Measurements from ENCODE around the gene RNASE8. TPM values are rescaled to one million over a fixed set of nuclear protein-coding genes. Genes with fewer than 3 reads are reported as not detected.

Gene RNASE8
- total and polyA plus RNA-seq, 3 experiments from 2014 or later, result not detected

DNA sequence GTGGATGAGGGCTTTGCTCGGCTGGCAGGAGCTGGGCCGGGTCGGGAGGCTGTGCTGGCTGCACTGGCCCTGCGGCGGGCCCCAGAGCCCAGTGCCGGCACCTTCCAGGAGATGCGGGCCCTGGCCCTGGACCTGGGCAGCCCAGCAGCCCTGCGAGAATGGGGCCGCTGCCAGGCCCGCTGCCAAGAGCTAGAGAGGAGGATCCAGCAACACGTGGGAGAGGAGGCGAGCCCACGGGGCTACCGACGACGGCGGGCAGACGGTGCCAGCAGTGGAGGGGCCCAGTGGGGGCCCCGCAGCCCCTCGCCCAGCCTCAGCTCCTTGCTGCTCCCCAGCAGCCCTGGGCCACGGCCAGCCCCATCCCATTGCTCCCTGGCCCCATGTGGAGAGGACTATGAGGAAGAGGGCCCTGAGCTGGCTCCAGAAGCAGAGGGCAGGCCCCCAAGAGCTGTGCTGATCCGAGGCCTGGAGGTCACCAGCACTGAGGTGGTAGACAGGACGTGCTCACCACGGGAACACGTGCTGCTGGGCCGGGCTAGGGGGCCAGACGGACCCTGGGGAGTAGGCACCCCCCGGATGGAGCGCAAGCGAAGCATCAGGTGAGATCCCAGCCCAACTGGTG lies 24.0 kb downstream of the RNASE8 start:
- Histone ChIP-seq H3K9me3 (ENCODE audit: low read length) (no peaks in the 10 kb centered on the region), H3K4me1 (ENCODE audit: insufficient read depth, low read length) (peaks cover under 1% of the 10 kb centered on the region), H3K27ac (ENCODE audit: low read depth, low read length) (no peak overlapping the region), H3K36me3 (ENCODE audit: insufficient read depth, low read length) (no peaks in the 10 kb centered on the region), H3K27me3 (ENCODE audit: insufficient read depth, low read length, poor library complexity, severe bottlenecking) (no peaks in the 10 kb centered on the region), H3K4me3 (ENCODE audit: low read length) (no peak overlapping the region)
- ChIA-PET CTCF (interaction anchor here (1.5 to 3.7 kb wide), 3 partner anchors 11 to 67 kb away, joined by 6 to 15 read pairs (median 8); no protein-coding TSS in a partner anchor), POLR2A (no interaction called here)
- no peaks in the 10 kb centered on the region for H3K9me3 Mint-ChIP-seq
- H3K4me3 Mint-ChIP-seq, result no peak overlapping the region
- H3K4me1 Mint-ChIP-seq, result peaks cover 3 to 8% (median 4%) of the 10 kb centered on the region in 3 donors
- peaks cover 3 to 8% of the 10 kb centered on the region in 2 donors for H3K27me3 Mint-ChIP-seq
- no peak for DNase-seq
- no peak overlapping the region for H3K27ac Mint-ChIP-seq
- H3K36me3 Mint-ChIP-seq, result no peaks in the 10 kb centered on the region

DNA sequence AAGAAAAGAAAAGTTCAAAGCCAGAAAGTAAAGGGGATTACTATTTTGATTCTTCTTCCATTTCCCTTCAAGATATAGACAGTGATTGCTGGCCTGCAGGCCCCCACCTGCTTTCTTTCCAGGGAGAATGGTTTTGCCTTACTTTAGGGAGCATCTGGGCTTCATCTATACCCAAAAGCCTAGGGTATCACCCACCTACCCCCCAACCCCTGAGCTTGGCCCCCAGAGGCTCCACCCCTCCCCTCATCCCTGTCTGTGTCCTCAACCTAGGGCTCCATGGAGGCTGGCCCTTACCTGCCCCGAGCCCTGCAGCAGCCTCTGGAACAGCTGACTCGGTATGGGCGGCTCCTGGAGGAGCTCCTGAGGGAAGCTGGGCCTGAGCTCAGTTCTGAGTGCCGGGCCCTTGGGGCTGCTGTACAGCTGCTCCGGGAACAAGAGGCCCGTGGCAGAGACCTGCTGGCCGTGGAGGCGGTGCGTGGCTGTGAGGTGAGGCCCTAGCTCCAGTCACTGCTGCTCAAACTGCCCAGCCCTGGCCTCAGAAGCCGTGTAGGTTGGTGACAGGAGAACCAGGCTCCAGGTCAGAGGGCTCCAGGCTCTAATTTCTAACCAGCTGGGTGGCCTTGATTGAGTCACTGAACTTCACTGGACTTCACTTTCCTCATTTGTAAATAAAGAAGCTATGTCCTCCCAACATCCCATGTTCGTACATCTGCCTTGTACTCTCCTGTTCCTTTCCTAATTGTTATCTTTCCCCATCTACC lies 26.1 kb downstream of the RNASE8 start:
- no peak overlapping the region for H3K4me3 Mint-ChIP-seq
- H3K36me3 Mint-ChIP-seq, result no peaks in the 10 kb centered on the region
- H3K27me3 Mint-ChIP-seq, result peaks cover 3 to 8% of the 10 kb centered on the region in 2 donors
- Histone ChIP-seq H3K4me3 (ENCODE audit: low read length) (no peak overlapping the region), H3K4me1 (ENCODE audit: insufficient read depth, low read length) (peaks cover 18% of the 10 kb centered on the region), H3K36me3 (ENCODE audit: insufficient read depth, low read length) (no peaks in the 10 kb centered on the region), H3K27me3 (ENCODE audit: insufficient read depth, low read length, poor library complexity, severe bottlenecking) (no peaks in the 10 kb centered on the region), H3K27ac (ENCODE audit: low read depth, low read length) (no peak overlapping the region), H3K9me3 (ENCODE audit: low read length) (no peaks in the 10 kb centered on the region)
- H3K4me1 Mint-ChIP-seq, result peaks cover 17 to 24% (median 21%) of the 10 kb centered on the region in 3 donors
- CTCF ChIA-PET, result interaction anchor here (1.2 to 3.7 kb wide), 5 partner anchors 9 to 69 kb away, joined by 3 to 15 read pairs (median 9); no protein-coding TSS in a partner anchor
- POLR2A ChIA-PET, result interaction anchor here (0.8 kb wide), 1 partner anchor 12 kb away, joined by 3 read pairs; no protein-coding TSS in a partner anchor
- no peak for DNase-seq
- peak overlapping the region in 6 of 8 donors; percentile 17 to 82 (median 36) for H3K27ac Mint-ChIP-seq
- H3K9me3 Mint-ChIP-seq, result no peaks in the 10 kb centered on the region

DNA sequence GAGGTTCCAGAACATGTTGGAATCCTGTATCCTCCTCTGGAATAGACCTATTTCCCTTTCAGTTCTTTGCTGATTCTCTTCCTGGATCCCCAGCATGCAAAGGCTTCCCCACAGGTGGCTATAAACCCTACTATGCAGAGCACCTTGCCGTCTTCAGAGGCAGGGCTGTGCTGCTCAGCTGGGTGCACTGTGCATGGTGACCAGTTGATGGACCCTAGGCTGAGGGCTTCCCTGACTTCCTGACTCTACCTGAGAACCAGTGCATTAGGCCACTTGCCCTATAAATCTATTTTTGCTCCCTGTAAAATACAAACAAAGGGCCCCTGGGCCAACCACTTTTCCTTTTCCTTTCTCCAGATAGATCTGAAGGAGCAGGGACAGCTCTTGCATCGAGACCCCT lies 26.8 kb downstream of the RNASE8 start:
- Histone ChIP-seq H3K9me3 (ENCODE audit: low read length) (no peaks in the 10 kb centered on the region), H3K4me3 (ENCODE audit: low read length) (no peak overlapping the region), H3K27ac (ENCODE audit: low read depth, low read length) (no peak overlapping the region), H3K4me1 (ENCODE audit: insufficient read depth, low read length) (peaks cover 18% of the 10 kb centered on the region), H3K36me3 (ENCODE audit: insufficient read depth, low read length) (no peaks in the 10 kb centered on the region), H3K27me3 (ENCODE audit: insufficient read depth, low read length, poor library complexity, severe bottlenecking) (no peaks in the 10 kb centered on the region)
- H3K27me3 Mint-ChIP-seq, result peaks cover 3 to 8% of the 10 kb centered on the region in 2 donors
- H3K4me1 Mint-ChIP-seq, result peaks cover 19 to 29% (median 28%) of the 10 kb centered on the region in 3 donors
- H3K36me3 Mint-ChIP-seq, result no peaks in the 10 kb centered on the region
- ChIA-PET POLR2A (no interaction called here), CTCF (interaction anchor here (1.6 to 3.7 kb wide), 4 partner anchors 8 to 70 kb away, joined by 5 to 15 read pairs (median 10); no protein-coding TSS in a partner anchor)
- no peaks in the 10 kb centered on the region for H3K9me3 Mint-ChIP-seq
- no peak for DNase-seq
- peak overlapping the region in 6 of 8 donors; percentile 17 to 82 (median 36) for H3K27ac Mint-ChIP-seq
- no peak overlapping the region for H3K4me3 Mint-ChIP-seq

DNA sequence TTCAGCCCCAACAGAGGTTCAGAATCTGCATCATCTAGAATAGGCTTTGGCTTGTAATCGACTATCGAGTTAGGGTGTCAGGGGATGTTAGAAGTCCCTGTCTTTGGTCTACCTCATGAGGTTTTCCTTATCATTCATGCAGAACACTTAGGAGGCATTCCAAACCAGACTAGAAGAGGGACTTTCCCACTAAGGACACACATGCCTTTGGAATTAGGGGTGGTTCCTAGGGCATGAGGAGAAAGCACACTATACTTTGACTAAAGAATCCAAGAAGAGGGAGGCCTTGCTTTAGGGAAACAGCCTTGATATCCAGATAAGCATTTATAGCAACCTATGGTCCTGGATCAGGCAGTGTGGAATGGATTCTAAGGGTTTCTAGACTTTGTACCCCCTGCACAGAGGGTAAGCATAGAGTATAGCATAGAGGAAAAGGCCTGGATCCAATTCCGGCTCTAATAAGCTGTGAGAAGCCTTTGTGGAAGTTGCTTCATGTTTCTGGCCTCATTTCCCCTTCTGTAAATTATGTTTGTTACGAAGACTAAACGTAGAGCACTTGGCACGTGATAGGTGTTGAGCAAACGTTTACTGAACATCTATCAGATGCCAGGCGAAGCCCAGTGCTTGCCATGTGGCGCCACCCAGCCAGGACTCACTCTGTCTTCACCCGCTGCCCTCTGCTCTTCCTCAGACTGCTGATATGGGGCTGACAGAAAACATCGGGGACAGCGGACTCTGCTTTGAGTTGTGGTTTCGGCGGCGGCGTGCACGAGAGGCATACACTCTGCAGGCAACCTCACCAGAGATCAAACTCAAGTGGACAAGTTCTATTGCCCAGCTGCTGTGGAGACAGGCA lies 27.6 kb downstream of the RNASE8 start:
- H3K4me1 Mint-ChIP-seq, result peaks cover 19 to 29% (median 28%) of the 10 kb centered on the region in 3 donors
- Histone ChIP-seq H3K4me3 (ENCODE audit: low read length) (no peak overlapping the region), H3K36me3 (ENCODE audit: insufficient read depth, low read length) (no peaks in the 10 kb centered on the region), H3K4me1 (ENCODE audit: insufficient read depth, low read length) (peaks cover 18% of the 10 kb centered on the region), H3K27me3 (ENCODE audit: insufficient read depth, low read length, poor library complexity, severe bottlenecking) (no peaks in the 10 kb centered on the region), H3K27ac (ENCODE audit: low read depth, low read length) (no peak overlapping the region), H3K9me3 (ENCODE audit: low read length) (no peaks in the 10 kb centered on the region)
- ChIA-PET POLR2A (no interaction called here), CTCF (interaction anchor here (1.1 to 5.5 kb wide), 6 partner anchors 7 to 70 kb away, joined by 4 to 89 read pairs (median 12); partner anchors contain the start of genes ARHGEF40 and TMEM253)
- DNase-seq, result no peak
- H3K9me3 Mint-ChIP-seq, result no peaks in the 10 kb centered on the region
- H3K27me3 Mint-ChIP-seq, result peaks cover 3 to 4% of the 10 kb centered on the region in 2 donors
- peak overlapping the region in 7 of 8 donors; percentile 20 to 97 (median 65) for H3K27ac Mint-ChIP-seq
- no peaks in the 10 kb centered on the region for H3K36me3 Mint-ChIP-seq
- H3K4me3 Mint-ChIP-seq, result peak overlapping the region in 1 of 7 donors; percentile 34

DNA sequence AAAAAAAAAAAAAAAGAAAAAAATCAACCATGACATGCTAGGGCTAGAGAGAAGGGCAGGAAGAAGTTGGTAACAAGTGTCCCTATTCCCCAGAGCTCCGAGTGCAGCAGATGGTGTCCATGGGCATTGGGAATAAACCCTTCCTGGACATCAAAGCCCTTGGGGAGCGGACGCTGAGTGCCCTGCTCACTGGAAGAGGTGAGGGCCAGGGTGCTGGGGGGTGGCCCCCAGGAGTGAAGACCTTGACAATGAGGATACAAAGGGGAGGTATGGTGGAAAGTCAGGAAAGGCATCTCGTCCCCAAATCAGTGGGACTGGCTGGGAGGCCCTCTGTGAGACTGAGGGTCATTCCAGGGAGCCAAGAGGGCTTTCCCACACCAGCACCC lies 29.3 kb downstream of the RNASE8 start:
- no peak for DNase-seq
- peak overlapping the region in 2 of 7 donors; percentile 43 to 46 for H3K4me3 Mint-ChIP-seq
- CTCF ChIA-PET, result interaction anchor here (1.0 to 5.5 kb wide), 8 partner anchors 8 to 72 kb away, joined by 3 to 89 read pairs (median 10); partner anchors contain the start of genes ARHGEF40 and TMEM253
- peaks cover 0 to 1% of the 10 kb centered on the region in 2 donors for H3K27me3 Mint-ChIP-seq
- Histone ChIP-seq H3K27ac (ENCODE audit: low read depth, low read length) (peak overlapping the region; percentile 78), H3K36me3 (ENCODE audit: insufficient read depth, low read length) (no peaks in the 10 kb centered on the region), H3K4me1 (ENCODE audit: insufficient read depth, low read length) (peaks cover 18% of the 10 kb centered on the region), H3K27me3 (ENCODE audit: insufficient read depth, low read length, poor library complexity, severe bottlenecking) (no peaks in the 10 kb centered on the region), H3K9me3 (ENCODE audit: low read length) (no peaks in the 10 kb centered on the region), H3K4me3 (ENCODE audit: low read length) (no peak overlapping the region)
- H3K27ac Mint-ChIP-seq, result peak overlapping the region; percentile 33 to 99 (median 94)
- H3K9me3 Mint-ChIP-seq, result no peaks in the 10 kb centered on the region
- H3K4me1 Mint-ChIP-seq, result peaks cover 20 to 29% (median 28%) of the 10 kb centered on the region in 3 donors
- H3K36me3 Mint-ChIP-seq, result no peaks in the 10 kb centered on the region
- POLR2A ChIA-PET, result interaction anchor here (1.1 to 1.4 kb wide), 3 partner anchors 12 to 18 kb away, joined by 3 to 7 read pairs (median 6); partner anchors contain the start of genes ARHGEF40 and ZNF219

DNA sequence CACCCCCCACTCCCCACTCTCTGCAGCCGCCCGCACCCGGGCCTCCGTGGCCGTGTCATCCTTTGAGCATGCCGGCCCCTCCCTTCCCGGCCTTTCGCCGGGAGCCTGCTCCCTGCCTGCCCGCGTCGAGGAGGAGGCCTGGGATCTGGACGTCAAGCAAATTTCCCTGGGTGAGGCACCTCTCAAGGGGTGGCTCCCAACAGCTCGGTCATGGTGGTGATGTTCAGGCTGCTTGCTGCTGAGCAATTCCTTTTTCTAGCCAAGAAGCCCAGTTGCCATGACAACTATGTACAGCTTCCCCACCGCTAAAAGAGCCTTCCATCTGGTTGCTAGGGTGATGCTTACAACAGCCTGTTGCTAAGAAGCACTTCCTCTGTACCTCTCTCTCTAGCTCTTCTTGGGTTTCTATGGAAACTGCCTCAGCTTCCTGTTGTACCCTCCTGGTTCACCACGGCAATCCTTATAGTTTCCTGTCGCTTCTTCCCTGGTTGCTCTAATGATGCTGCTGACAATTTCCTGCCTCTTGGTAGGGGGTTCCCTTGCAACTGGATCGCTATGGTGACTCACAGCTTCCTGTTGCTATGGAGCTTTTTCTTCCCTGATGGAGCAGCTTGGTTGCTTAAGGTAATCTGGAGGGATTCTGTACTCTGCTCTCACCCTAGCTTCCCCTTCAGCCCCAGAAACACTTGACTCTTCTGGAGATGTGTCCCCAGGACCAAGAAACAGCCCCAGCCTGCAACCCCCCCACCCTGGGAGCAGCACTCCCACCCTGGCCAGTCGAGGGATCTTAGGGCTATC lies 29.9 kb downstream of the RNASE8 start:
- Histone ChIP-seq H3K36me3 (ENCODE audit: insufficient read depth, low read length) (no peaks in the 10 kb centered on the region), H3K4me1 (ENCODE audit: insufficient read depth, low read length) (peaks cover 18% of the 10 kb centered on the region), H3K4me3 (ENCODE audit: low read length) (no peak overlapping the region), H3K9me3 (ENCODE audit: low read length) (no peaks in the 10 kb centered on the region), H3K27ac (ENCODE audit: low read depth, low read length) (peak overlapping the region; percentile 78), H3K27me3 (ENCODE audit: insufficient read depth, low read length, poor library complexity, severe bottlenecking) (no peaks in the 10 kb centered on the region)
- H3K27me3 Mint-ChIP-seq, result no peaks in the 10 kb centered on the region
- peak overlapping the region in 6 of 7 donors; percentile 21 to 72 (median 54) for H3K4me3 Mint-ChIP-seq
- ChIA-PET CTCF (interaction anchor here (0.9 to 5.5 kb wide), 12 partner anchors 8 to 116 kb away, joined by 3 to 89 read pairs (median 4); partner anchors contain the start of genes ARHGEF40 and TMEM253), POLR2A (interaction anchor here (0.7 to 1.4 kb wide), 4 partner anchors 11 to 19 kb away, joined by 3 to 7 read pairs (median 4); partner anchors contain the start of genes ARHGEF40 and ZNF219)
- peak overlapping the region; percentile 92 to 99 (median 97) for H3K27ac Mint-ChIP-seq
- no peaks in the 10 kb centered on the region for H3K9me3 Mint-ChIP-seq
- H3K36me3 Mint-ChIP-seq, result peaks cover 0 to 1% (median 0%) of the 10 kb centered on the region in 3 donors
- peaks cover 22 to 32% (median 31%) of the 10 kb centered on the region in 3 donors for H3K4me1 Mint-ChIP-seq
- peak; percentile 64 to 92 (median 90) for DNase-seq

Data from CD8-positive, alpha-beta memory T cell (primary cell).